Activated naive CD8-positive, alpha-beta T cell treated with anti-CD3 and anti-CD28 coated beads, Interleukin-2, amount 10 ng/mL, durations not matched to agents 7 days and 5 days (primary cell): ENCODE results near the gene ELOVL2. TPM values are rescaled to one million over a fixed set of nuclear protein-coding genes. Genes with fewer than 3 reads are reported as not detected.

Source experiments
- ATAC-seq: fragments of 150-1000 bp; cut with Tn5 transposase; one replicate; pipeline ENCODE4 v1.10.0; 2021; ENCODE audit warnings: low read depth, moderate library complexity
- POLR2A ChIA-PET: fragments of 350-600 bp; sonication (Branson Sonifier 250); formaldehyde crosslinking; loops from one replicate; lab custom pipeline; 2021; ENCODE audit warnings: antibody characterized with exemption; lab: Charles Lee
- DNase-seq: peaks from one replicate; pipeline ENCODE4 v3.0.0; 2021
- H3K27ac Mint-ChIP-seq: one replicate; pipeline ENCODE4 v1.8.0; 2022; ENCODE audit warnings: mild to moderate bottlenecking, mixed read lengths
- H3K27me3 Mint-ChIP-seq: one replicate; pipeline ENCODE4 v1.8.0; 2022; ENCODE audit warnings: mild to moderate bottlenecking, moderate library complexity, mixed read lengths
- H3K36me3 Mint-ChIP-seq: one replicate; pipeline ENCODE4 v1.8.0; 2021; ENCODE audit warnings: mild to moderate bottlenecking, mixed read lengths
- H3K4me1 Mint-ChIP-seq: one replicate; pipeline ENCODE4 v1.8.0; 2021; ENCODE audit warnings: mixed read lengths
- H3K4me3 Mint-ChIP-seq: one replicate; pipeline ENCODE4 v1.8.0; 2022; ENCODE audit warnings: mild to moderate bottlenecking, moderate library complexity, mixed read lengths
- H3K9me3 Mint-ChIP-seq: one replicate; pipeline ENCODE4 v1.8.0; 2021; ENCODE audit warnings: mixed read lengths
- total RNA-seq, 2 experiments: library from RNA; stranded (reverse); gene quantifications; one replicate each; pipeline ENCODE4 v1.2.3, GENCODE V29; 2021

ELOVL2 gene
- total RNA-seq, 2 experiments from 2014 or later, result not detected

GRCh38 chr6:10977231-10977968 lies 66.7 kb downstream of the ELOVL2 start:
- no peak for ATAC-seq
- POLR2A ChIA-PET, result no interaction called here
- no peak for DNase-seq
- Mint-ChIP-seq H3K36me3 (no peaks in the 10 kb centered on the region), H3K4me3 (no peak overlapping the region), H3K4me1 (no peaks in the 10 kb centered on the region), H3K27me3 (peaks cover 4% of the 10 kb centered on the region), H3K27ac (no peak overlapping the region), H3K9me3 (no peaks in the 10 kb centered on the region)

GRCh38 chr6:10976571-10976970 lies 67.5 kb downstream of the ELOVL2 start:
- ATAC-seq (no peak), DNase-seq (no peak)
- POLR2A ChIA-PET, result no interaction called here
- H3K9me3 Mint-ChIP-seq, result no peaks in the 10 kb centered on the region
- H3K4me1 Mint-ChIP-seq, result no peaks in the 10 kb centered on the region
- H3K27me3 Mint-ChIP-seq, result peaks cover 2% of the 10 kb centered on the region
- no peak overlapping the region for H3K27ac Mint-ChIP-seq
- no peaks in the 10 kb centered on the region for H3K36me3 Mint-ChIP-seq
- no peak overlapping the region for H3K4me3 Mint-ChIP-seq

GRCh38 chr6:10972196-10972595 lies 71.9 kb downstream of the ELOVL2 start:
- Mint-ChIP-seq H3K4me1 (no peaks in the 10 kb centered on the region), H3K27ac (no peak overlapping the region), H3K4me3 (no peak overlapping the region), H3K36me3 (no peaks in the 10 kb centered on the region), H3K9me3 (peaks cover 3% of the 10 kb centered on the region), H3K27me3 (peaks cover 2% of the 10 kb centered on the region)
- no peak for ATAC-seq
- POLR2A ChIA-PET, result no interaction called here
- DNase-seq, result no peak

- ATAC-seq (no peak), DNase-seq (no peak)
- Mint-ChIP-seq H3K27me3 (peaks cover 2% of the 10 kb centered on the region), H3K4me3 (no peak overlapping the region), H3K4me1 (no peaks in the 10 kb centered on the region), H3K9me3 (peaks cover 3% of the 10 kb centered on the region), H3K27ac (no peak overlapping the region), H3K36me3 (no peaks in the 10 kb centered on the region)
- POLR2A ChIA-PET, result no interaction called here
Observed at GRCh38 chr6:10970731-10971130, 73.4 kb downstream of the ELOVL2 start.

- Mint-ChIP-seq H3K4me1 (peaks cover 6% of the 10 kb centered on the region), H3K36me3 (no peaks in the 10 kb centered on the region), H3K27me3 (peaks cover 7% of the 10 kb centered on the region), H3K4me3 (no peak overlapping the region), H3K27ac (no peak overlapping the region), H3K9me3 (peaks cover 7% of the 10 kb centered on the region)
- no peak for ATAC-seq
- DNase-seq, result no peak
- POLR2A ChIA-PET, result no interaction called here
Observed at GRCh38 chr6:10968776-10969175, 75.3 kb downstream of the ELOVL2 start.

- H3K4me1 Mint-ChIP-seq, result peaks cover 6% of the 10 kb centered on the region
- peaks cover 14% of the 10 kb centered on the region for H3K27me3 Mint-ChIP-seq
- H3K4me3 Mint-ChIP-seq, result no peak overlapping the region
- POLR2A ChIA-PET, result no interaction called here
- DNase-seq, result no peak
- no peak for ATAC-seq
- H3K36me3 Mint-ChIP-seq, result no peaks in the 10 kb centered on the region
- H3K9me3 Mint-ChIP-seq, result peaks cover 7% of the 10 kb centered on the region
- no peak overlapping the region for H3K27ac Mint-ChIP-seq
Observed at GRCh38 chr6:10964684-10965083, 79.4 kb downstream of the ELOVL2 start.

- peaks cover 11% of the 10 kb centered on the region for H3K27me3 Mint-ChIP-seq
- H3K36me3 Mint-ChIP-seq, result no peaks in the 10 kb centered on the region
- POLR2A ChIA-PET, result no interaction called here
- DNase-seq (no peak), ATAC-seq (no peak)
- no peak overlapping the region for H3K4me3 Mint-ChIP-seq
- H3K4me1 Mint-ChIP-seq, result peaks cover 6% of the 10 kb centered on the region
- H3K27ac Mint-ChIP-seq, result no peak overlapping the region
- peaks cover 7% of the 10 kb centered on the region for H3K9me3 Mint-ChIP-seq
Observed at GRCh38 chr6:10963113-10963512, 81.0 kb downstream of the ELOVL2 start.

GRCh38 chr6:10962673-10963072 lies 81.4 kb downstream of the ELOVL2 start:
- ATAC-seq (no peak), DNase-seq (no peak)
- Mint-ChIP-seq H3K27me3 (peaks cover 11% of the 10 kb centered on the region), H3K4me3 (no peak overlapping the region), H3K27ac (no peak overlapping the region), H3K36me3 (no peaks in the 10 kb centered on the region), H3K9me3 (peaks cover 4% of the 10 kb centered on the region), H3K4me1 (peaks cover 6% of the 10 kb centered on the region)
- POLR2A ChIA-PET, result no interaction called here

- H3K36me3 Mint-ChIP-seq, result no peaks in the 10 kb centered on the region
- H3K27me3 Mint-ChIP-seq, result peaks cover 11% of the 10 kb centered on the region
- ATAC-seq (no peak), DNase-seq (no peak)
- H3K27ac Mint-ChIP-seq, result no peak overlapping the region
- H3K4me1 Mint-ChIP-seq, result peaks cover 6% of the 10 kb centered on the region
- H3K4me3 Mint-ChIP-seq, result no peak overlapping the region
- H3K9me3 Mint-ChIP-seq, result peaks cover 4% of the 10 kb centered on the region
- POLR2A ChIA-PET, result no interaction called here
Observed at GRCh38 chr6:10961837-10962236, 82.3 kb downstream of the ELOVL2 start.

- Mint-ChIP-seq H3K27ac (no peak overlapping the region), H3K27me3 (peaks cover 10% of the 10 kb centered on the region), H3K9me3 (peaks cover 2% of the 10 kb centered on the region), H3K4me1 (peaks cover 6% of the 10 kb centered on the region), H3K36me3 (no peaks in the 10 kb centered on the region), H3K4me3 (no peak overlapping the region)
- POLR2A ChIA-PET, result no interaction called here
- ATAC-seq, result no peak
- no peak for DNase-seq
Observed at GRCh38 chr6:10960171-10960570, 83.9 kb downstream of the ELOVL2 start.

- Mint-ChIP-seq H3K9me3 (no peaks in the 10 kb centered on the region), H3K4me1 (no peaks in the 10 kb centered on the region), H3K36me3 (no peaks in the 10 kb centered on the region), H3K27me3 (peaks cover 4% of the 10 kb centered on the region), H3K27ac (no peak overlapping the region), H3K4me3 (no peak overlapping the region)
- no peak for DNase-seq
- no peak for ATAC-seq
- POLR2A ChIA-PET, result no interaction called here
Observed at GRCh38 chr6:10957414-10957886, 86.7 kb downstream of the ELOVL2 start.

- Mint-ChIP-seq H3K36me3 (no peaks in the 10 kb centered on the region), H3K9me3 (no peaks in the 10 kb centered on the region), H3K27ac (no peak overlapping the region), H3K4me1 (no peaks in the 10 kb centered on the region), H3K27me3 (peaks cover 4% of the 10 kb centered on the region), H3K4me3 (no peak overlapping the region)
- ATAC-seq (no peak), DNase-seq (no peak)
- POLR2A ChIA-PET, result no interaction called here
Observed at GRCh38 chr6:10956776-10957175, 87.3 kb downstream of the ELOVL2 start.

- Mint-ChIP-seq H3K4me3 (no peak overlapping the region), H3K27me3 (peaks cover 14% of the 10 kb centered on the region), H3K4me1 (no peaks in the 10 kb centered on the region), H3K36me3 (no peaks in the 10 kb centered on the region), H3K27ac (no peak overlapping the region), H3K9me3 (no peaks in the 10 kb centered on the region)
- POLR2A ChIA-PET, result no interaction called here
- ATAC-seq (peak; percentile 70), DNase-seq (peak; percentile 80)
Observed at GRCh38 chr6:10954590-10955010, 89.5 kb downstream of the ELOVL2 start.

- no peaks in the 10 kb centered on the region for H3K4me1 Mint-ChIP-seq
- ATAC-seq, result no peak
- POLR2A ChIA-PET, result interaction anchor here (1.1 kb wide), 1 partner anchor 117 kb away, joined by 3 read pairs; no protein-coding TSS in a partner anchor
- no peak overlapping the region for H3K4me3 Mint-ChIP-seq
- no peaks in the 10 kb centered on the region for H3K9me3 Mint-ChIP-seq
- DNase-seq, result no peak
- peaks cover 37% of the 10 kb centered on the region for H3K27me3 Mint-ChIP-seq
- no peak overlapping the region for H3K27ac Mint-ChIP-seq
- H3K36me3 Mint-ChIP-seq, result no peaks in the 10 kb centered on the region
Observed at GRCh38 chr6:10951675-10952282, 92.3 kb downstream of the ELOVL2 start.
